LHCN-M2 (cell line): ENCODE data around the gene SYNE4. TPM values are rescaled to one million over a fixed set of nuclear protein-coding genes. Genes with fewer than 3 reads are reported as not detected.

Experiments
- DNase-seq: peaks from one replicate; pipeline ENCODE4 v3.0.0-alpha.2; 2012; ENCODE audit warnings: low read depth
- total RNA-seq: library from RNA; depleted of rRNA; stranded (reverse); fragments of >200 nt; gene quantifications from 2 replicates; pipeline ENCODE4 v1.2.3, GENCODE V29; 2014

SYNE4 gene
- total RNA-seq, 1 experiment from 2014 or later: 0.23 TPM

- no peak for DNase-seq
These were observed 17.7 kb upstream of the SYNE4 start for GRCh38 chr19:36026091-36026876.

- DNase-seq: no peak
These were observed 16.9 kb upstream of the SYNE4 start for GRCh38 chr19:36025541-36025940.

DNA sequence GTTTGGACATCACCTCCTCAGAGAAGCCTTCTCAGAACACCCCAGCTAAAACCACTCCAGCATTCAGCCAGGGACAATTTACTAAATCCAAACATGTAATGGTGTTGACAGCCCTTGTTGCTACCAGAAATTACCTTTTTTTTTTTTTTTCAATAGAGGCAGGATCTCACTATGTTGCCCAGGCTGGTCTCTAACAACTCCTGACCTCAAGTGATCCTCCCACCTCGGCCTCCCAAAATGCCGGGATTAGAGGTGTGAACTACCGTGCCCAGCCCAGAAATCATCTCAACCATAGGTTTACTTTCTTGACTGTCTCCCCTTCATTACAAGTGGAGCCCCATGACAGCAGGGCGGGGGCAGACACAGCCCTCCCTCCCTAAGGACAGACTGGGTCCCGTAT, 14.8 kb upstream of the SYNE4 start:
- DNase-seq: no peak

- DNase-seq: no peak
These were observed 10.6 kb upstream of the SYNE4 start for GRCh38 chr19:36019061-36019670.

DNA sequence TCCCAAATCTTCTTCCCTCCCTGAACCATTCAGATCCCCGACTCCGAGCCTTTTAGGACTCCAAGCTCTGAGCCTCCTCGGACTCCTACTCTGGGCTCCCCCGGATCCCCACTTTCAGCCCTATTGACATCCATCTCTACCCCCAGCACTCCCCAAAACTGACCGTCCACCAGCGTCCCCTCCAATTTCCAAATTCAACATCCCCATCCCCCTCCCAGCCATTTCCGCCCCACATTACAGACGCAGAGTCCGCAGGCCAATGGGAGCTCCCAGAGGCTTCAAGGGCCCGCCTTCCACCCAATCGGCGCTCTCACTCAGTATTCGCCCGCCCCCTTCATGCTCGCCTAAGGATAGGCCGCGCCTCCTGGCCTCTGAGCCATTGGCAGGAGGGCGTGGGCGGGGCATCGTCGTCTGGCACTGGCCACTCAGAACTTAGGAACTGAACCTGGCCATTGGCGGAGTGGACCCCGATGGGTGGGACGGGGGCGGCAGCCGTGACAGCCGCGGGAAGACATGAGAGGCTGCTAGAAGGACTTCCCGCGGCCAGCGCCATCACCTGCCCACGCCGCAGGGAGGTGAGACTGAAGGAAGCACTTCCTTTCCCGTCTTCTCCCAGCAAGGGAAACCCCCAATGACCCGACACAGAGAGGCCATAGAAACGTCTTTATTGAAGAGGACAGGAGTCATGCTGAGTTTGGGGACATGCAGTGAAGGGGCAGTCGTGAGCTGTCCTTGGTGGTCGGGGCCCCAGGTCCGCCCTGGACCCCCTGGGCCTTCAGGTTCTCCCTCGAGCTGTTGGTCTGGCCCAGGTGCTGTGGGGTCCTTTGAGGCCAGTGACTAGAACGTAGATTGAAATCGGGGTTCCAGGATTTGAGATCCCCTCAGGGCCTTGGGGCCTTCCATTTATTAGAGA, 5.7 kb upstream of the SYNE4 start, which contains the start of gene ALKBH6:
Gene ALKBH6 (minus strand): TSS at position 202 of the 913 bp plus-strand sequence. CDS start 816 bp downstream, outside the sequence.
- DNase-seq: peak; percentile 98

DNA sequence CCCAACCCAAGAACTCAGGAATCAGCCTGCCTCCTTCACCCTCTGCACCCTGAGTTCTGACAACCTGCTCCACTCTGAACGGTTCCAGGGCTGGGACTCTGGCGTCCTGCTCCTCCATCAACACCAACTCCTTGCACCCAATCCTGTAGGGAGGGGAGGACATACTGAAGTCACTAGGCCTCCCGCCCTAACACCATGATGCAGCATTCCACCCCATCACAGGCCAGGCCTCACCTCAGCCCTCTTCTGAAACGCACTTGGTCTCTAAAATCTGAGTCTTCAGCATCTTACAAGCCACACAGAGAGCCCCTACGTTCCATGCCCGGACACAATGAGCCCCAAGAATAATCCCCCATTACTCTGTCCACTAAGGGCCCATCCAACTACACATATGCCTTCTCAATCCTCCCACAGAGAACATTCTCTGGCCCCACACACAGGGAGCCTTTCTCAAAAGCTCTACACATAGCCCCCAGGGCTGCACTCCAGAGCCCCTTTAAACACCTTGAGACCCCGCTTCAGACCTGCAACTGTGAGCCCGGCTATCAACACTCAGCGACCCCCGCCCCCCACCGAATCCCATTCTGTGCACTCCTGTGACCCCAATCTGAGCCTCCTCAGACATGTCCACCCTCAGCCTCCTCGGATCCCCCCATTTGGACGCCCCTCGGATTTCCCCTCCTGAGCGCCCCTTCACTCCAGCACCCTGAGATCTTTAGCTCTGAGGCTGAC, 4.8 kb upstream of the SYNE4 start:
- no peak for DNase-seq

- no peak for DNase-seq
These were observed 1.8 kb upstream of the SYNE4 start for GRCh38 chr19:36010402-36010801.

DNA sequence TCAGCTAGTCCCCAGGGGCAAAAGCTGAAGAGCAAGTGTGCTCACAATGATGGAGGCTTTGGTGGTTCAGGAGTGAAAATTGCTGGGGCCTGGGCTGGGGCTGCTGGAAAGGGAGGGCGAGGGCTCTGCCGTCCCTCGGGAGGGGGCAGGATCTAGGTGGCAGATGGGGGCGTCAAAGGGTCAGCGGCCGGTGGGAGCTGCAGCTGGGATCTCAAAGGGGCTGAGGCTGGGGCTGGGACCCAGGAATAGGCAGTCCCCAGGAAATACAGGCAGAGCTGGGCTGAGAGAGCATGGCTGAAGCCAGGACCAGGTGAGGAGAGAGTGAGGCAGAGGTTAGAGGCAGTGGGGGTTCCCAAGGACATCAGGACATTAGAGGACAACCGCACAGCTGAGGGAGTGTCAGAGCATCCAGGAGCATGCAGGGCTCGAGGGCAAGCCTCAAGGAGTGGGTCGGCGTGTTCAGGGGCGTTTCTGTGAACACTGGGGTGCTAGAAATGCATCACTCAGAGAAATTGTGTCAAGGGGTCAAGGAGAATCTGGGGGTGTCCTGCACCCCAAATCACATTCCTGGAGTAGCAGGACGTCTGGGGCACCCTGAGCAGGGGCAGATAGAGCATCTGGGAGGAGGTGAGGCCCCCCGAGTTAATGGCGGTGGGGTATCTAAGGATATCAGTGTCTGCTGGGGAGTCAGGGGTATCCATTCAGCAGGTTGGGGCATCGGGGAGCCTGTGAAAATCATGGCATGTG, 1.2 kb upstream of the SYNE4 start:
- no peak for DNase-seq

DNA sequence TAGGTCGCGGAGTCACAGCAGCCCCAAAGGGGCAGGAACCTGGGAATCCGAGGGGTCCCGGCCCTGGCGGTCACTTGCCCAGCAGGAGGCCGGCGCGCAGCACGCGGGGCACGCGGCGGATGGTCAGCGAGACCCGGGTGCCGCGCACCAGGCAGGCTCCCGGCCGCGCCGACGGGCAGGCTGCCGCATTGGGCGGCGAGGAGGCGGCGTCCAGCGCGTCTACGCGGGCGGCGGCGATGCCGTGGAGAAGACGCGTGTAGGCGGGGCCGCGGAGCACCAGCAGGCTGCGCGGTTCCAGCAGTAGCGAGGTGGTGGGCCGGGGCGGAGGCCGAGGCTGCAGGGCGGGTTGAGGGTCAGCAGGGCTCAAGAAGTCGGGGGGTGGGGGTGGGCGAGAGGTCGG, 607 bp upstream of the SYNE4 start:
- DNase-seq: peak; percentile 50

GRCh38 chr19:36006955-36007354, 1.7 kb downstream of the SYNE4 start:
- DNase-seq: no peak

- DNase-seq: no peak
These were observed 5.3 kb downstream of the SYNE4 start for GRCh38 chr19:36003284-36003683.

DNA sequence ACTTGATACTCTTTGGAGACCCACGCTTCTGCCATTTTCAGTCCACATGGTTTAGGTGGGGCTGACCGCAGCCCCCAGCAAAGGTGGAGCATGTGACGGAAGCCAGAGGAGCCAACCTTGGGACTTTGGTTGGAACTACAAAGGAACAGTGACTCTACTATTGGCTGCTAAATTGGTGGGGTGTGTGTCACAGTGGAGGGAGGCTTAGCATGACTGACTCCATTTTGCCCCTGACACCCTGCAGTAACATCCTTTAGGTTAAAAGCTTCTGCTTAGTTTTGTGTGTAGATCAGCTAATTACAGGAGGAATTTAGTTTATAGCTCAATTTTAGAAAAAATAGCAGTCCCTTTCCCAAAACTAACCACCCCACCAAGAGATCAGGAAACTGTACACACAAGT, 7.0 kb downstream of the SYNE4 start:
- no peak for DNase-seq

- no peak for DNase-seq
These were observed 11.8 kb downstream of the SYNE4 start for GRCh38 chr19:35996777-35997176.

DNA sequence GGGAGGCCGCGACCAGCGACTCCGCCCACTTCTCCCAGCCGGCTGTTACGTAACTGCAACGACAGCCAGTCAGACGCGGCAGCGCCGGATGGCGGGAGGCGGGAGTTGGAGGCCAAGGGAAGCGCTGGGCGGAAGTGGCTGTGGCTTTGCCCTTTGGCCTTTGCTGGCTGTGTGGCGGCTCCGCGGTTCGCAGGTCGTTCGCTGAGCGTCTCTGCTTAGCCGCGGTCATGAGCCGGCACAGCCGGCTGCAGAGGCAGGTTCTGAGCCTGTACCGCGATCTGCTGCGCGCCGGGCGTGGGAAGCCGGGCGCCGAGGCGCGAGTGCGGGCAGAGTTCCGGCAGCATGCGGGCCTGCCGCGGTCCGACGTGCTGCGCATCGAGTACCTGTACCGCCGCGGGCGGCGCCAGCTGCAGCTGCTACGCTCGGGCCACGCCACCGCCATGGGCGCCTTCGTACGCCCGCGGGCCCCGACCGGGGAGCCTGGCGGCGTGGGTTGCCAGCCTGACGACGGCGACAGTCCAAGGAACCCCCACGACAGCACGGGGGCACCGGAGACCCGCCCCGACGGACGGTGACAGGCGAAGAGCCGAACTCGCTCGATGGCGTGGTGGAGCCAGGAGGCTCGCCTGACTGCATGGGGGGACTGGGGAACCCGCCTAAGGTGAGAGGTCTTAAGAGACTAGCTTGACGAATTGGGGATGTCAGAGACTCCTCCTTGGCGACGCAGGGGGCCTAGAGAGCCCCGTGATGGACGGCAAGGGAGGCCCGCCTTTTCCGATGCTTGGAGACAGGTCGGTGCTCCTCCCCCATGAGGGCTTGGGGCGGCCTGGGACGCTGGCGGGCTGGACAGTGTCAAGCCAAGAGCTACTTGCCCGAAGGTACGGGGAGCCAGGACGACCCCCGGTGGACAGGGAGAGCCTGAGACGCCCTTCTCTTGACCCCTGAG, 13.3 kb downstream of the SYNE4 start, which contains the start of gene SDHAF1:
Gene SDHAF1 (plus strand): TSS at position 141 of the 946 bp plus-strand sequence. CDS start 87 bp downstream, at position 228.
- peak; percentile 89 for DNase-seq

- DNase-seq: no peak
These were observed 14.6 kb downstream of the SYNE4 start for GRCh38 chr19:35993923-35994598.

DNA sequence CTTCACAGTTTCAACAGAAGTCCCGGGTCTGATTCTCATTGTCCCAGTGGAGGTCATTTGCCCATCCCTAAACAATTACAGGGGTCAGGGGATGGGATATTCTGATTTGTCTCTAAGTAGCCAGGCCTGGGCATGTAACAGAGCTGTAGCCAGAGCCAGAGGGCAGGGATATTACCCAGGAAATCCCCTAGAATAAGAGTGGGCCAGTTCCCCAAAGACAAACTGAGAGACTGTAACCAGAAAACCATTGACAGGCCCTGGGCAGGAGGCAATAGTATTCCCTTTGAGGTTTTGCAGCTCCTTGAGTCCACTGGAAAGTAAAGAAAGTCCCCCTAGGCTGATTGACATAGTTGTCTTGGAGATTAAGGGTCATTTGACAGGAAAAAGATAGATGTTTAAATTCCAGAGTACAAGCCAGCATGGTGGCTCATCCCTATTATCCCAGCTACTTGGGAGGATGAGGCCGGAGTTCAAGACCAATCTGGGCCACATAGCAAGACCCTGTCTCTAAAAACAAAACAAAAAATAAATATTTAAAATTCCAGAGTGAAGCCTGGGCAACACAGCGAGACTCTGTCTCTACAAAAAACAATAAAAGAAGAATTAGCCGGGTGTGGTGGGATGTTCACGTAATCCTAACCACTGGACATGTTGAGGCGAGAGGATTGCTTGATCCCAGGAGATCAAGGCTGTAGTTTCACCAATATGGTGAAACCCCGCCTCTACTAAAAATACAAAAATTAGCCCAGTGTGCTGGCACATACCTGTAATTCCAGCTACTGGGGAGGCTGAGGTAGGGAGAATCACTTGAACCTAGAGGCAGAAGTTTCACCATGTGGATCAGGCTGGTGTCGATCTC, 15.5 kb downstream of the SYNE4 start:
- no peak for DNase-seq

- DNase-seq: peak; percentile 38
These were observed 16.7 kb downstream of the SYNE4 start for GRCh38 chr19:35991731-35992450.
